CD4-positive, alpha-beta T cell treated with Interleukin-17A for 1 hour (primary cell): ENCODE data around the gene KLHL42.
"Not testable (repeated sequence)": the region's sequence is repeated elsewhere in the genome, so short reads cannot be mapped to it uniquely, and the experiment has no call there.

Experiments
- DNase-seq: peaks from one replicate; pipeline ENCODE4 v3.0.0-alpha.2; 2020

The KLHL42 gene

GRCh38 chr12:27779920-27780611, at the start of gene KLHL42, which contains the start of gene MANSC4:
Gene KLHL42 (plus strand): TSS chr12:27780233. CDS start chr12:27780331, 98 bp downstream.
Gene MANSC4 (minus strand): TSS chr12:27780236. CDS start chr12:27771276, 8,960 bp downstream.
- DNase-seq: peak; percentile 69

GRCh38 chr12:27732281-27732680, 47.8 kb upstream of the KLHL42 start:
- DNase-seq: no peak

GRCh38 chr12:27733052-27733656, 46.9 kb upstream of the KLHL42 start:
- DNase-seq: peak; percentile 52

- no peak for DNase-seq
Observed at GRCh38 chr12:27733791-27734190, 46.2 kb upstream of the KLHL42 start.

- not testable (repeated sequence) for DNase-seq
Observed at GRCh38 chr12:27734321-27734720, 45.7 kb upstream of the KLHL42 start.

GRCh38 chr12:27743601-27744000, 36.4 kb upstream of the KLHL42 start:
- no peak for DNase-seq

GRCh38 chr12:27745734-27746133, 34.3 kb upstream of the KLHL42 start:
- DNase-seq: not testable (repeated sequence)

- no peak for DNase-seq
Observed at GRCh38 chr12:27747111-27747820, 32.8 kb upstream of the KLHL42 start.

- DNase-seq: no peak
Observed at GRCh38 chr12:27751386-27752047, 28.5 kb upstream of the KLHL42 start.

- DNase-seq: no peak
Observed at GRCh38 chr12:27754795-27755194, 25.2 kb upstream of the KLHL42 start.

- DNase-seq: no peak
Observed at GRCh38 chr12:27756670-27757195, 23.3 kb upstream of the KLHL42 start.

- DNase-seq: no peak
Observed at GRCh38 chr12:27762757-27763156, 17.3 kb upstream of the KLHL42 start.

GRCh38 chr12:27766587-27766986, 13.4 kb upstream of the KLHL42 start:
- no peak for DNase-seq

GRCh38 chr12:27769142-27769673, 10.8 kb upstream of the KLHL42 start:
- no peak for DNase-seq

GRCh38 chr12:27771481-27772327, 8.3 kb upstream of the KLHL42 start:
- DNase-seq: no peak

- DNase-seq: no peak
Observed at GRCh38 chr12:27772328-27773049, 7.5 kb upstream of the KLHL42 start.

- no peak for DNase-seq
Observed at GRCh38 chr12:27777141-27777540, 2.9 kb upstream of the KLHL42 start.

GRCh38 chr12:27778206-27778605, 1.8 kb upstream of the KLHL42 start:
- no peak for DNase-seq

- no peak for DNase-seq
Observed at GRCh38 chr12:27779416-27779919, 565 bp upstream of the KLHL42 start.

GRCh38 chr12:27780612-27781408, 777 bp downstream of the KLHL42 start:
- peak; percentile 24 for DNase-seq
